HEK293T (cell line): ENCODE data around the gene POMT1.

Experiments
- ARNT ChIP-seq: fragments of 450-650 bp; IDR thresholded peaks from 2 replicates; pipeline ENCODE4 v1.6.1; 2017; ENCODE audit warnings: mild to moderate bottlenecking
- ELF4 ChIP-seq: fragments of 450-650 bp; IDR thresholded peaks from 2 replicates; pipeline ENCODE4 v1.6.1; 2017; ENCODE audit warnings: antibody characterized with exemption
- FOXK2 ChIP-seq: fragments of 450-650 bp; IDR thresholded peaks from 2 replicates; pipeline ENCODE4 v1.6.1; 2016; ENCODE audit warnings: mild to moderate bottlenecking
- NFRKB ChIP-seq: fragments of 450-650 bp; IDR thresholded peaks from 2 replicates; pipeline ENCODE4 v1.6.1; 2016; ENCODE audit warnings: mild to moderate bottlenecking, moderate library complexity
- SP1 ChIP-seq: fragments of 450-650 bp; IDR thresholded peaks from 2 replicates; pipeline ENCODE4 v1.6.1; 2017
- SUZ12 ChIP-seq: fragments of 450-650 bp; IDR thresholded peaks from 2 replicates; pipeline ENCODE4 v1.6.1; 2016; ENCODE audit warnings: mild to moderate bottlenecking
- ZNF384 ChIP-seq: fragments of 450-650 bp; IDR thresholded peaks from 2 replicates; pipeline ENCODE4 v1.6.1; 2016

GRCh38 chr9:131477367-131477766 lies 25.4 kb upstream of the POMT1 start:
- TF ChIP-seq SP1, result no peak
- no peak for TF ChIP-seq NFRKB
- no peak for TF ChIP-seq FOXK2
- TF ChIP-seq SUZ12, result no peak
- TF ChIP-seq ARNT, result no peak
- TF ChIP-seq ZNF384, result no peak
- no peak for TF ChIP-seq ELF4
